Measurements from ENCODE around the gene M1AP. TPM values are rescaled to one million over a fixed set of nuclear protein-coding genes. Genes with fewer than 3 reads are reported as not detected.

The M1AP gene, protein sequence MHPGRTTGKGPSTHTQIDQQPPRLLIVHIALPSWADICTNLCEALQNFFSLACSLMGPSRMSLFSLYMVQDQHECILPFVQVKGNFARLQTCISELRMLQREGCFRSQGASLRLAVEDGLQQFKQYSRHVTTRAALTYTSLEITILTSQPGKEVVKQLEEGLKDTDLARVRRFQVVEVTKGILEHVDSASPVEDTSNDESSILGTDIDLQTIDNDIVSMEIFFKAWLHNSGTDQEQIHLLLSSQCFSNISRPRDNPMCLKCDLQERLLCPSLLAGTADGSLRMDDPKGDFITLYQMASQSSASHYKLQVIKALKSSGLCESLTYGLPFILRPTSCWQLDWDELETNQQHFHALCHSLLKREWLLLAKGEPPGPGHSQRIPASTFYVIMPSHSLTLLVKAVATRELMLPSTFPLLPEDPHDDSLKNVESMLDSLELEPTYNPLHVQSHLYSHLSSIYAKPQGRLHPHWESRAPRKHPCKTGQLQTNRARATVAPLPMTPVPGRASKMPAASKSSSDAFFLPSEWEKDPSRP
- 0.14 TPM for polyA plus RNA-seq (ENCODE audit: insufficient read length)

- DNase-seq (ENCODE audit: low read depth), result no peak
Measured at GRCh38 chr2:74648009-74648443, at the start of gene M1AP. M1AP (minus strand) TSS chr2:74648330; CDS start chr2:74640275, 8,055 bp downstream.

DNA sequence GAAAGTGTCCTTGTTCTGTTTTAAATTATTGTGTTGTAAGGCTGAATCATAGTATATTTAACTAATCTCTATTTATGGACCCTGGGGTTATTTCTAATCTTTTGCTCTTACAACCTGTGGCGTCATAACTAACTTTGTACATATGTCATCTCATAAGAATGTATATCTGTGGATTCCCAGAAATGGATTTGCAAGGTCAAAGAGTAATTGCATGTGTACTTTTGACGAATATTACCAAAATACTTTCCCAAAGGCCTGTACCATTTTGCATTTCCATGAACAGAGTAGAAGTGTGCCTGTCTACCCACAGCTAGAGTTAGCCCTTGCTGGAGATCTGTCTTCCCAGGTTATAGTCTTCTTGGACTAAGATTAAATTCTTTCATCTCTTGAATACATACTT, 48.7 kb upstream of the M1AP start:
- no peak for DNase-seq (ENCODE audit: low read depth)

GRCh38 chr2:74695663-74696062, 47.5 kb upstream of the M1AP start:
- DNase-seq (ENCODE audit: low read depth), result no peak

DNA sequence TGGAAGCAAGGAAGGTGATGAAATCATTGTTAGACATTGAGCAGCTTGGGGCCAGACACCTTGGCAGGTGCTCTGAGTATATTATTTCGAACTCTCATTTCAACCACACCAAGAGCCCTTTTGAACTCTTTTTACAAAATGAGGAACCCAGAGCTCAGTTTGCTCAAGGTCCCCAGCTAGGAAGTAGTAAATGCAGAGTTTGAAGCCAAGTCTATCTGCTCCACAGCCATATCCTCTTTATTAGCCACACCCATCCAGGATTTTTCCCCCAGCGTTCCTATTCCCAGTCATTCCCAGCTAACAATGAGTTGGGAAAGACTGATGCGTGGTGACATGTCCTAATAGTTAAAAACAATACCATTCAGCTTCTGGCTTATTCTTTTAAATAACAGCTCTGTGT, 46.2 kb upstream of the M1AP start:
- DNase-seq (ENCODE audit: low read depth), result no peak

- no peak for DNase-seq (ENCODE audit: low read depth)
Measured at GRCh38 chr2:74693668-74694067, 45.5 kb upstream of the M1AP start.

- DNase-seq (ENCODE audit: low read depth), result no peak
Measured at GRCh38 chr2:74693213-74693612, 45.1 kb upstream of the M1AP start.

GRCh38 chr2:74691929-74692328, 43.8 kb upstream of the M1AP start:
- DNase-seq (ENCODE audit: low read depth), result no peak

DNA sequence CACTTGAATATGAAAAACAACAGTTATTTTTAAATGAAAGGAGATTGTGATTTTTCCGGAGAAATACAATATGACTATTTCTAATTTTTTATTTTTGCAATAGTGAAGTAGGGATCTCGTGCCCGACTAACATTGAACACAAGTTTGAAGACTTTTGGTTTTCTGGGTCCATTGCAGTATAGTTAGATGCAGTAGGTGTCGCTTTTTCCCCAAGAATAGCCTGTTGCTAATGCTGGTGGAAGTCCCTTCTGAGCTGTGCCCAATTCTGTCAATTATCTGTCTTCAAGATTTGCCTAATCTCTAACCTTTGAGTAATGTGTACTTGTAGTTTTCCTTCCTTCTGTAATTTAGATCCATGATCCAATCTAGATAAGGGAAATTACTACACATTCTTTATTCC, 42.4 kb upstream of the M1AP start:
- peak; percentile 19 for DNase-seq (ENCODE audit: low read depth)

GRCh38 chr2:74689671-74690070, 41.5 kb upstream of the M1AP start:
- DNase-seq (ENCODE audit: low read depth), result no peak

GRCh38 chr2:74688881-74689280, 40.8 kb upstream of the M1AP start:
- no peak for DNase-seq (ENCODE audit: low read depth)

DNA sequence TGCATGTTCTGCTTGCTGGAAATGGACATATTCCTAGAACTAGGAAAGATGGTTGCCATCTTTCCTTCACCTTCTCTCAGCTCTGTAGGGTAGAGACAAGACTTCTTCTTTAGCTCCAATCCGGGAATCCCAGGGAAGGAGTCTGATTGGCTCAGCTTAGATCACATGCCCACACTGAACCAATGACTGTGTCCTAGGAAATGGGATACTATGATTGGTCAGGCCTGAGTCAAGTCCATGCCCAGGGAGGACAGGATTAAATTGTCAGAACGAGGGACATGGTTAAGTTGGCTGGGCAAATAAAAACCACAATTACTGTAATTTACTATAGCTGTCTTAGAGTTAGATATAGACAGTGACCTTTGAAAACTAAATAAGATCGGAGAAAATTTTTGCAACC, 37.3 kb upstream of the M1AP start:
- no peak for DNase-seq (ENCODE audit: low read depth)

- DNase-seq (ENCODE audit: low read depth), result no peak
Measured at GRCh38 chr2:74682501-74682900, 34.4 kb upstream of the M1AP start.

DNA sequence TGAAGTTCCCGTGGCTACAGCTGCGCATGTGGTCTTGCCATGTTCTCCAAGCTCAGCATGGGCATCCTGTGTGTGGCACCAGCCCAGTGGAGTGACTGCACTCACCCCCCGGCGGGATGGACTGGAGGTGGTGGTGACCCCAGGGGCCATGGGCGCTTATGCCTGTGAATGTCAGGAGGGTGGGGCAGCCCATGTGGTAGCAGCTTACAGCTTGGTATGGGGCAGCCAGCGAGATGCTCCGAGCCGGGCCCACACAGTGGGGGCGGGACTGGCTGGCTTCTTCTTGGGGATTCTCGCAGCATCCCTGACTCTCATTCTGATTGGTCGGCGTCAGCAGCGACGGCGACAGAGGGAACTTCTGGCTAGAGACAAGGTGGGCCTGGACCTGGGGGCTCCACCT, 31.5 kb upstream of the M1AP start:
- no peak for DNase-seq (ENCODE audit: low read depth)

DNA sequence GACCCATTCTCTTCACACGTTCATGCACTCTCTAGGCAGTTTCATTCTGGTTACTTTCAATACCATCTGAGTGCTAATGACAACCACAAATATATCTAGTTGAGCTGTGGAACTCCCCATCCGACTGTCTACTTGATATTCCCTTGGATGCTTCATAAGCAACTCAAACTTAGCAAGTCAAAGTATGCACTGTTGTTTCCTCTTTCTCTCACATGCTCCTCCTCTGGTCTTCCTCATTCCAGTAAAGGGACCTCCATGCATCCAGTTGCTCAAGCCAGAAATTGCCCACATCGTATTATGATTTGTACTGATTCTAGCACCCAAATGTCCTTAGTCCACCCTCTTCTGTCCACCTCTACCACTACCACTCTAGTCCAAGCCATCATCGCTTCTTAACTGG, 28.2 kb upstream of the M1AP start:
- no peak for DNase-seq (ENCODE audit: low read depth)

GRCh38 chr2:74675090-74675489, 27.0 kb upstream of the M1AP start:
- no peak for DNase-seq (ENCODE audit: low read depth)

DNA sequence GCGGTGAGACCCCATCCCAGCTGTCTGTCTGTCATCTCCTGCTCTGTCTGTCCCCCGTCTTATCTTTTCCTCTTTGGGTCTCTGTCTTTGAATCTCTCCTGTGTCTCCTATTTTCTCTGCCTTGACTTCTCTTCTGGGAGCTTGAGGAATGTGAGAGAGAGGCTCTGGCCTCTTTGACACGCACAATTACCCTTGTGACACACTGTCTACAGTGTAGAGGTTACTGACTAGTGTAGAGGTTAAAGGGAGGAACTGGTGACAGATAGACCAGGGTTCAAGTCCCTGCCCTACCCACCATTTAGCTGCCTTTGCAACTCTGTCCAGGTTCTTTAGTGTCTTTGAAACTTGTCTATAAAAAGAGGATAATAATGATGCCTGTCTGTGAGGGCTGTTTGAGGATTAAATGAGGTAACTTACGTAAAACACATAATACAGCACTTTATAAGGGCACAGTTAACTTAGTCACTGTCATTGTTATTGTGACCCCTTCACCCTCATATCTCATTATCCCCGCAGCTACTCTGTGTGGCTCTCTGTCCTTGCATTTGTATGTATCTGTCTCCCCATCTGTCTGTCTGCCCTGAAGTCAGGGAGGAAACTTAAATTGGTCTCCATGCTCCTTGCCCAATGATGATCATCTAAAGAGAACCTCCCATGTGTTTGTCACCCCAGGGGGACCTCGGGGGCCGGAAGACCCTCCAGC, 25.8 kb upstream of the M1AP start:
- DNase-seq (ENCODE audit: low read depth), result no peak

DNA sequence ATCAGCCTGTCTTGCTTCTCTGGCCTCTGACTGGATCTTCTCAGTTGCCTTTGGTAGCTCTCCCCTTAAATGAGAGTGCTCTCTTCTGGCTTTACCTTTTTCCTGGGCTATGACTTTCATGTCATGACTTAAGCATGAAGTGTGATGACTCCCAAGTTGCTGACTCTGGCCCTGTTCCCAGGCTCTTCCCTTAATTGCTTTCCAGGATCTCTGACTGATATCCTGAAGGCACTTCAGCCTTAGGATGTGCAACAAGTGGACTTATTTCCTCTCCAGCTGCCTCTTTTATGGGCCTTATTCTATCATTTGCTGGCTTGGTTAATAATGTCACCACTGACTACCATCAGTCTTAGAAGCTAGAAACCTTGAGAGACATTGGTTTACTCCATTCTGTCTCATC, 23.3 kb upstream of the M1AP start:
- DNase-seq (ENCODE audit: low read depth), result no peak

GRCh38 chr2:74670263-74670662, 22.1 kb upstream of the M1AP start:
- no peak for DNase-seq (ENCODE audit: low read depth)

DNA sequence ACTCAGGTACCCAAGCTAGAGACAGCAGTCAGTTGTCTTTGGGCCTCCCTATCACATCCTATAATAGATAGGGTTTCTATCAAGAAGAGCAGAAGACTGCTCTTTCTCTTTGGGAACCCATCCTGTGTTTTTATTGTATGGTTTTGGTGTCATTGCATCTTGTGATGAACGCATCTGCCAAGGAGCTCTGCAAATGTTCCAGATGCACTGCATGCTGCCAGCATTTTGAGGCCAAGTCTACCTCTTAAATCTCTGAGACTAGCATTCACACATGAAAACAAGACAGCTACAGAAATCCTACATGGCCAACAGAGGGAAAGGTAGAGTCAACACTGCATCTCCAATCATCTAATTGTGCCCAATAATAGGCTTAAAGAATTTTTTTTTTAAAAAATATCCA, 20.0 kb upstream of the M1AP start:
- DNase-seq (ENCODE audit: low read depth), result no peak

DNA sequence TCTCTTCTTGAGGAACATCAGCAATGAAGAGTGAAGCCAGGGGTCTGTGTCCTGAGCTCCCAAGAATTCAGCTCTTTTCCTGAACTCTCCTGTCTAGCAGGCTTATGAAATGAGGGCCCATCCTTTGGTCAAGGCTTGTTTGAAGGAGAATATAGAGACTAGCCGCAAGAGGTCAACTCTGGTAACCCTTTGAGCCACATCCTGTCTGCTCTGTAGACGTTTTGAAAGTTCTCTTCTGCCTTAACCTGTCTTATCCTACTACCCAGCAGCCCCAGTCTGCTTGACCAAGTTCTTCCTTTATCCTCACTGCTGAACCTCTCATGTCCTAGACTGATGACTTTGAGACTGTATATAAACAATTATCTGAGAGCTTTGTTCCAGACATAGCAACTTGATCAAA, 11.3 kb upstream of the M1AP start:
- DNase-seq (ENCODE audit: low read depth), result no peak

DNA sequence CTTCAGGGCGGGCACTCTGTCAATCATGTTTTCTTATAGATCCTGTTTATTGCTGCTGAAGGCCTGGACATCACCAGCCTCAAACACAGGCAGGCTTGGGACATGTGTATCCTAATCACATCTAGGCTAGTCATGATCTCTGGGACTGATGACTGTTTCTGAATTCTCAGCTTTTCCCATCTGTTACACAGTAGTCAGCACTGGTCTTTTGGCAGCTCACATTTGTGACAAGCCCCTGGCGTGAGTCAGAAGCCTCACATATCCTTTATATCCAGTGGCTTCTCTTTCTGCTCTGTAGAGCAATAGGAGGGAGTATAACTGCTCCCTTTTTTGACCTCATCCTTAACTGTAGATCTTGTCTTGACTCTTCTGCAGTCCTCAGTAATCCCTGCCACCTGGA, 10.4 kb upstream of the M1AP start:
- DNase-seq (ENCODE audit: low read depth), result no peak

GRCh38 chr2:74655579-74655978, 7.4 kb upstream of the M1AP start:
- no peak for DNase-seq (ENCODE audit: low read depth)

Measured in forelimb muscle (tissue), 1 donor.